Spleen (tissue), 11 donors: ENCODE measurements around the gene SEMA3A. TPM values are rescaled to one million over a fixed set of nuclear protein-coding genes. Genes with fewer than 3 reads are reported as not detected.
"Not testable (repeated sequence)": the region's sequence is repeated elsewhere in the genome, so short reads cannot be mapped to it uniquely, and the experiment has no call there.

Experiments used
- DNase-seq: peaks from one replicate; pipeline ENCODE4 v3.0.0-alpha.2; 2020
- H3K27ac ChIP-seq, 8 donors: fragments of 200-600 bp; sonication (generic) in 7 of 8; 1 replicate in 4 of 8; 2 replicates in 4 of 8; pipeline versions ENCODE4 v1.5.0 to v1.8.0; 2016 to 2021; ENCODE audit warnings: inconsistent platforms in 4 of 8, mild to moderate bottlenecking in 4 of 8, moderate library complexity in 1 of 8
- H3K27me3 ChIP-seq, 7 donors: fragments of 200-600 bp; sonication (generic) in 6 of 7; replicated peaks in 1 of 7; 1 replicate in 4 of 7; 2 replicates in 3 of 7; pipeline versions ENCODE4 v1.5.0 to v1.8.0; 2016 to 2021; ENCODE audit warnings: inconsistent platforms in 3 of 7, mild to moderate bottlenecking in 1 of 7
- H3K36me3 ChIP-seq, 6 donors: fragments of 200-600 bp; sonication (generic) in 5 of 6; 1 replicate in 4 of 6; 2 replicates in 2 of 6; pipeline versions ENCODE4 v1.5.0 to v1.8.0; 2016 to 2021; ENCODE audit warnings: inconsistent platforms in 2 of 6
- H3K4me1 ChIP-seq, 6 donors: fragments of 200-600 bp; sonication (generic) in 5 of 6; 1 replicate in 3 of 6; 2 replicates in 3 of 6; pipeline versions ENCODE4 v1.5.0 to v1.8.0; 2016 to 2021; ENCODE audit warnings: inconsistent platforms in 3 of 6
- H3K4me3 ChIP-seq, 8 donors: fragments of 200-600 bp; sonication (generic) in 7 of 8; 1 replicate in 4 of 8; 2 replicates in 4 of 8; pipeline versions ENCODE4 v1.5.0 to v1.8.0; 2016 to 2021; ENCODE audit warnings: inconsistent platforms in 4 of 8, mild to moderate bottlenecking in 4 of 8, moderate library complexity in 2 of 8
- H3K9me3 ChIP-seq, 8 donors: fragments of 200-600 bp; sonication (generic) in 7 of 8; 1 replicate in 4 of 8; 2 replicates in 4 of 8; pipeline versions ENCODE4 v1.5.0 to v1.8.0; 2016 to 2021; ENCODE audit warnings: inconsistent platforms in 4 of 8
- CTCF ChIP-seq, 11 experiments: fragments of 200-600 bp in 7 of 11; fragments of 450-650 bp in 4 of 11; sonication (generic) in 4 of 11; IDR thresholded peaks in 8 of 11; conservative IDR thresholded peaks in 3 of 11; 1 replicate in 7 of 11; 2 replicates in 4 of 11; pipeline versions ENCODE4 v1.4.0 to v1.8.0; 2016 to 2021; ENCODE audit warnings: antibody characterized with exemption in 11 of 11, inconsistent platforms in 4 of 11, mild to moderate bottlenecking in 1 of 11
- POLR2A ChIP-seq, 3 donors: fragments of 450-650 bp; IDR thresholded peaks; one replicate each; pipeline ENCODE4 v1.5.1; 2017; ENCODE audit warnings: antibody characterized with exemption in 3 of 3, mild to moderate bottlenecking in 1 of 3
- POLR2AphosphoS5 ChIP-seq, 3 donors: sonication (generic); formaldehyde crosslinking; IDR thresholded peaks; one replicate each; pipeline ENCODE4 v1.5.1; 2017; ENCODE audit warnings: antibody characterized with exemption in 3 of 3
- WGBS, 5 donors: extraction: QIAGEN DNeasy Blood & Tissue Kit in 3 of 5; methylation state at CpG; one replicate each; pipeline versions ENCODE4 v1.1.5 to v1.1.7; 2013 to 2018; 5-methylcytosine and 5-hydroxymethylcytosine counted together
- intact Hi-C: fragments of 100-400 bp; cut with DNase I; formaldehyde crosslinking; loops from one replicate; pipeline ENCODE4 v1.15.0; 2023; ENCODE audit warnings: low total_unique reads
- polyA plus RNA-seq, 3 donors: library from polyadenylated mRNA; stranded (reverse); fragments of 200-250 nt; gene quantifications; one replicate each; pipeline ENCODE4 v1.2.1, GENCODE V29; 2013
- total RNA-seq, 7 donors: library from RNA; depleted of rRNA in 3 of 7; stranded (reverse); fragments of >200 nt in 3 of 7; fragmentation: NEBNext Ultra II Directional in 4 of 7; extraction: Animal tissue kit (Norgen Biotek cat#: 25700) in 4 of 7; gene quantifications; one replicate each; pipeline versions ENCODE4 v1.1.0 to v1.2.1, GENCODE V29; 2016 to 2021
- donor health status: healthy with polysubstance abuse.
- donor health status: DM: no; HTN: no; CAD: no; lungs with moderate emphysema.
- donor health status: DM: no; HTN: no; CAD: no.
- donor health status: Bipolar disorder and iron deficiency.
- donor health status: healthy.
- donor health status: DM: no; HTN: no; CAD: no.
- donor health status: DM: yes; HTN: yes; CAD: no.

Gene SEMA3A
- total and polyA plus RNA-seq, 10 donors = 1.1 to 48.5 (median 15.3) TPM

DNA sequence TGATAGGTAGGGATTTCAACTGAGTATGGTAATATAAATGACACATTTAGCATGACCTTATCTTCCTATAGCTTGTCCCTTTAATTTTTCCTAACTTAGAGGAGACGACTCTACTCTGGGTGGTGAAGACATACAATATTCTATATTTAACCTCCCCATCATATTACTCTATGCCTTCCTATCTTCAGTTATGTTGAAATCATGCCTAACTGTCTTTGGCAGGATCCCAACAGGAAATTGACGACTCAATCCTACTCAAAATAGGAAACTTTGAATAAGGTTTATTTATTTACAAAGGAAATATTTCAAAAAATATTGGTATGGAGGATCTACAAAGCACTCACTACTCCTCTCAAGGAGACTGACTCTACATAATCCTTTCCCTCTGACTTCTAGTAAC, 24.1 kb upstream of the SEMA3A start:
- no peak overlapping the region for H3K4me3 ChIP-seq
- DNase-seq = no peak
- no peaks in the 10 kb centered on the region for H3K27me3 ChIP-seq
- TF ChIP-seq POLR2AphosphoS5 (IDR thresholded peaks at IDR 0.05) (no peak), POLR2A (IDR thresholded peaks at IDR 0.05) (no peak), CTCF (IDR thresholded peaks at IDR 0.05 in 8 of 11, conservative IDR thresholded peaks at IDR 0.05 in 3 of 11) (no peak)
- no peak overlapping the region for H3K27ac ChIP-seq
- 6 to 20% (median 10%) methylated on average over 2 of the region's 2 CpGs for WGBS, 5 donors
- no peaks in the 10 kb centered on the region for H3K36me3 ChIP-seq
- intact Hi-C loops = no loop called here
- peaks cover 0 to 8% (median 0%) of the 10 kb centered on the region in 8 donors for H3K9me3 ChIP-seq
- peaks cover 0 to 6% (median 0%) of the 10 kb centered on the region in 6 donors for H3K4me1 ChIP-seq

DNA sequence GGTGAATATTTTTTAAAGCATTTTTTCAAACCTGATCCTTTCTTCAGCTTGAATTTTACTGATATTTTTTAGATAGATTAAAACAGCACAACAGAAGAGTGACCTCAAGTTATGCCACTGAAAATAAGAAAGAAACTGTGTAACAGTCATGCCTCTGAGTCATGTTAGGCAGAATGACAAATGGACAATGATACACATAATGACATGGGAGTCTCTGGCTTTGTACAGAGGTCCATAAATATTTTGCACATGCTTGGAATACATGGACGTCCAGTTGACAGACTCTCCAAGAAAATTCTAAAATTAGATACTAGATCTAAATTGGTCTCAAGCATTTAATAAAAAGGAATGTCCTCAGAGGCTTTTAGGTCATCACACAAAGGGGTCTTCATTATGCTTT, 21.9 kb upstream of the SEMA3A start:
- Histone ChIP-seq H3K9me3 (peaks cover 0 to 8% (median 0%) of the 10 kb centered on the region in 8 donors), H3K27ac (no peak overlapping the region), H3K27me3 (no peaks in the 10 kb centered on the region), H3K4me3 (no peak overlapping the region), H3K4me1 (peaks cover 0 to 6% (median 0%) of the 10 kb centered on the region in 6 donors), H3K36me3 (no peaks in the 10 kb centered on the region)
- DNase-seq = no peak
- TF ChIP-seq CTCF (IDR thresholded peaks at IDR 0.05 in 8 of 11, conservative IDR thresholded peaks at IDR 0.05 in 3 of 11) = no peak
- no peak for TF ChIP-seq POLR2AphosphoS5 (IDR thresholded peaks at IDR 0.05)
- no peak for TF ChIP-seq POLR2A (IDR thresholded peaks at IDR 0.05)
- intact Hi-C loops = no loop called here
- WGBS, 5 donors = 50 to 84% (median 65%) methylated on average over 1 of the region's 1 CpG

GRCh38 chr7:84214757-84215156, 20.2 kb upstream of the SEMA3A start:
- H3K9me3 ChIP-seq = not testable (repeated sequence)
- WGBS, 5 donors = 90 to 94% (median 92%) methylated on average over 6 of the region's 6 CpGs

GRCh38 chr7:84210301-84210700, 15.7 kb upstream of the SEMA3A start:
- intact Hi-C loops = no loop called here
- Histone ChIP-seq H3K9me3 (no peaks in the 10 kb centered on the region), H3K4me3 (no peak overlapping the region), H3K27ac (no peak overlapping the region), H3K36me3 (no peaks in the 10 kb centered on the region), H3K27me3 (no peaks in the 10 kb centered on the region), H3K4me1 (no peaks in the 10 kb centered on the region)
- TF ChIP-seq POLR2A (IDR thresholded peaks at IDR 0.05) (no peak), CTCF (IDR thresholded peaks at IDR 0.05 in 8 of 11, conservative IDR thresholded peaks at IDR 0.05 in 3 of 11) (no peak), POLR2AphosphoS5 (IDR thresholded peaks at IDR 0.05) (no peak)
- 86 to 95% (median 89%) methylated on average over 3 of the region's 3 CpGs for WGBS, 5 donors
- no peak for DNase-seq

More at GRCh38 chr7:84214757-84215156, 20.2 kb upstream of the SEMA3A start:
- H3K4me3 ChIP-seq, DNase-seq, H3K27ac ChIP-seq, H3K36me3 ChIP-seq, H3K4me1 ChIP-seq, H3K27me3 ChIP-seq, intact Hi-C loops: not testable (repeated sequence)

DNA sequence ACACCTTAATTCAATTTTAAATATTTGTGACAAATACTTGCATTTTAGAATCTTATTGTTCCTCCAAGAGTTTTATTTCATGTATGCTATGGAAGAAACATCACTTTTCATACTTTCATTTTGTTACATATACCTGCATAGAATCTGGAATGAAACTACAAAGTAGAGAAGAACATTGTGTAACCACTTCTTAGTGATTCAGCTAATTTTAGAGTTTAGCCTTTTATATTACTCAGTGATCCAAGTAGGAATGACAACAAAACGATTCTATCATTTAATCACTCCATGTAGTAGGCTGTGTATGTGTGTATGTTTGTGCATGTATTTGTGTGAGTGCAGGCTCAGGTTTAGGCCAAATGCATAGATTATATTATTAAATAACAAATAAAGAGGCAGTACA, 14.4 kb upstream of the SEMA3A start:
- H3K4me3 ChIP-seq = no peak overlapping the region
- no peaks in the 10 kb centered on the region for H3K4me1 ChIP-seq
- no peaks in the 10 kb centered on the region for H3K27me3 ChIP-seq
- no peak for DNase-seq
- H3K27ac ChIP-seq = no peak overlapping the region
- no peaks in the 10 kb centered on the region for H3K36me3 ChIP-seq
- H3K9me3 ChIP-seq = no peaks in the 10 kb centered on the region
- intact Hi-C loops = no loop called here
- TF ChIP-seq POLR2A (IDR thresholded peaks at IDR 0.05) (no peak), CTCF (IDR thresholded peaks at IDR 0.05 in 8 of 11, conservative IDR thresholded peaks at IDR 0.05 in 3 of 11) (no peak), POLR2AphosphoS5 (IDR thresholded peaks at IDR 0.05) (no peak)
- WGBS, 5 donors = 52 to 82% (median 76%) methylated on average over 1 of the region's 1 CpG
